Neuronal stem cell (in vitro differentiated cells): ENCODE measurements around the gene RIN3.

Source experiments
- DNase-seq: peaks from one replicate; pipeline ENCODE4 v3.0.0-alpha.2; 2013; ENCODE audit warnings: low spot score
- H2AFZ ChIP-seq: one replicate; pipeline ENCODE4 v1.6.1; 2013; ENCODE audit warnings: mild to moderate bottlenecking, low read length, inconsistent platforms
- H2AK5ac ChIP-seq: 2 replicates; pipeline ENCODE4 v1.6.1; 2013; ENCODE audit warnings: low read depth, mild to moderate bottlenecking, inconsistent platforms, low read length, moderate library complexity, mixed read lengths
- H2BK120ac ChIP-seq: 2 replicates; pipeline ENCODE4 v1.6.1; 2013; ENCODE audit warnings: low read depth, mild to moderate bottlenecking, inconsistent platforms, low read length, moderate library complexity, mixed read lengths
- H2BK12ac ChIP-seq: one replicate; pipeline ENCODE4 v1.6.1; 2013; ENCODE audit warnings: low read length, inconsistent platforms
- H2BK15ac ChIP-seq: 2 replicates; pipeline ENCODE4 v1.6.1; 2013; ENCODE audit warnings: mild to moderate bottlenecking, low read length, inconsistent platforms, mixed read lengths
- H2BK5ac ChIP-seq: one replicate; pipeline ENCODE4 v1.6.1; 2013; ENCODE audit warnings: inconsistent platforms, mild to moderate bottlenecking, low read length, moderate library complexity
- H3K14ac ChIP-seq: one replicate; pipeline ENCODE4 v1.6.1; 2013; ENCODE audit warnings: low read length, inconsistent platforms
- H3K18ac ChIP-seq: 2 replicates; pipeline ENCODE4 v1.6.1; 2013; ENCODE audit warnings: low read length, inconsistent platforms
- H3K23ac ChIP-seq: 2 replicates; pipeline ENCODE4 v1.6.1; 2013; ENCODE audit warnings: low read depth, mild to moderate bottlenecking, mixed read lengths, low read length, inconsistent platforms; ENCODE audit not compliant: poor library complexity
- H3K27ac ChIP-seq: replicated peaks from 3 replicates; pipeline ENCODE4 v1.5.1; 2013; ENCODE audit warnings: low read length, inconsistent platforms
- H3K27me3 ChIP-seq, 3 experiments: 2 replicates each; pipeline ENCODE4 v1.6.1; 2013; ENCODE audit warnings: low read length in 3 of 3, mild to moderate bottlenecking in 2 of 3, inconsistent platforms in 1 of 3, low read depth in 1 of 3, mixed read lengths in 1 of 3, moderate library complexity in 1 of 3; ENCODE audit not compliant: control insufficient read depth in 3 of 3, insufficient read depth in 3 of 3
- H3K36me3 ChIP-seq, 2 donors: replicated peaks in 1 of 2; 2 replicates each; pipeline ENCODE4 v1.6.1; 2013; ENCODE audit warnings: low read length in 2 of 2; ENCODE audit not compliant: control insufficient read depth in 2 of 2, insufficient read depth in 2 of 2
- H3K4ac ChIP-seq: 2 replicates; pipeline ENCODE4 v1.6.1; 2013; ENCODE audit warnings: inconsistent platforms, mild to moderate bottlenecking, low read length, moderate library complexity
- H3K4me1 ChIP-seq, 2 donors: 1 replicate in 1 of 2; 2 replicates in 1 of 2; pipeline ENCODE4 v1.6.1; 2013; ENCODE audit warnings: low read length in 2 of 2, low read depth in 1 of 2; ENCODE audit not compliant: control insufficient read depth in 2 of 2, insufficient read depth in 1 of 2
- H3K4me2 ChIP-seq: one replicate; pipeline ENCODE4 v1.6.1; 2013; ENCODE audit warnings: mild to moderate bottlenecking, low read length, inconsistent platforms; ENCODE audit not compliant: insufficient read depth, poor library complexity, severe bottlenecking
- H3K4me3 ChIP-seq, 2 donors: 2 replicates each; pipeline ENCODE4 v1.5.1; 2013; ENCODE audit warnings: low read length in 2 of 2, mild to moderate bottlenecking in 2 of 2, inconsistent platforms in 1 of 2, moderate library complexity in 1 of 2
- H3K79me1 ChIP-seq: one replicate; pipeline ENCODE4 v1.6.1; 2013; ENCODE audit warnings: low read depth, mild to moderate bottlenecking, inconsistent platforms, low read length, moderate library complexity
- H3K9ac ChIP-seq: one replicate; pipeline ENCODE4 v1.6.1; 2013; ENCODE audit warnings: mild to moderate bottlenecking, low read depth, low read length, inconsistent platforms; ENCODE audit not compliant: poor library complexity
- H3K9me3 ChIP-seq, 2 donors: replicated peaks in 1 of 2; 2 replicates each; pipeline versions ENCODE3 to v1.6.1; 2013; ENCODE audit warnings: low read length in 2 of 2, mild to moderate bottlenecking in 2 of 2, inconsistent platforms in 1 of 2, low read depth in 1 of 2, mixed read lengths in 1 of 2, moderate library complexity in 1 of 2; ENCODE audit not compliant: control insufficient read depth in 2 of 2, insufficient read depth in 1 of 2
- H4K8ac ChIP-seq: one replicate; pipeline ENCODE4 v1.6.1; 2013; ENCODE audit warnings: low read depth, mild to moderate bottlenecking, inconsistent platforms, low read length, moderate library complexity
- H4K91ac ChIP-seq: one replicate; pipeline ENCODE4 v1.6.1; 2013; ENCODE audit warnings: low read length, low read depth, mild to moderate bottlenecking, inconsistent platforms; ENCODE audit not compliant: poor library complexity
- WGBS, 2 donors: extraction: QIAGEN DNeasy Blood & Tissue Kit; methylation state at CpG; one replicate each; pipeline ENCODE4 v1.1.7; 2013; ENCODE audit warnings: missing lambda C conversion rate in 2 of 2, mixed read lengths in 1 of 2; ENCODE audit not compliant: insufficient read length in 2 of 2, insufficient replicate concordance in 1 of 2; ENCODE audit errors: extremely low coverage in 2 of 2; 5-methylcytosine and 5-hydroxymethylcytosine counted together

The RIN3 gene

GRCh38 chr14:92635896-92636295 lies 122.3 kb downstream of the RIN3 start:
- H2AK5ac ChIP-seq = no peak overlapping the region
- H2BK120ac ChIP-seq = no peak overlapping the region
- no peak overlapping the region for H3K27ac ChIP-seq
- no peak overlapping the region for H3K4me3 ChIP-seq
- H3K79me1 ChIP-seq = peaks cover 2% of the 10 kb centered on the region
- no peak for DNase-seq
- no peak overlapping the region for H3K9ac ChIP-seq
- H4K91ac ChIP-seq = no peak overlapping the region
- H3K4me1 ChIP-seq = peaks cover 6 to 7% of the 10 kb centered on the region in 2 donors
- no peaks in the 10 kb centered on the region for H3K9me3 ChIP-seq
- H3K4ac ChIP-seq = no peak overlapping the region
- H3K27me3 ChIP-seq = no peaks in the 10 kb centered on the region
- H3K36me3 ChIP-seq = no peaks in the 10 kb centered on the region
- no peak overlapping the region for H3K18ac ChIP-seq
- no peak overlapping the region for H3K4me2 ChIP-seq
- H2AFZ ChIP-seq = no peak overlapping the region
- no peak overlapping the region for H4K8ac ChIP-seq
- H3K23ac ChIP-seq = no peak overlapping the region
- no CpG with 5 or more reads among the region's 4 CpGs for WGBS, 2 donors
- no peak overlapping the region for H2BK5ac ChIP-seq
- no peak overlapping the region for H2BK12ac ChIP-seq
- no peak overlapping the region for H2BK15ac ChIP-seq
- no peak overlapping the region for H3K14ac ChIP-seq

- no peak overlapping the region for H3K4me3 ChIP-seq
- H2BK12ac ChIP-seq = no peak overlapping the region
- H3K4me1 ChIP-seq = peaks cover 6 to 7% of the 10 kb centered on the region in 2 donors
- H3K79me1 ChIP-seq = peaks cover 2% of the 10 kb centered on the region
- H3K27ac ChIP-seq = no peak overlapping the region
- H3K27me3 ChIP-seq = no peaks in the 10 kb centered on the region
- no peaks in the 10 kb centered on the region for H3K36me3 ChIP-seq
- H2BK5ac ChIP-seq = no peak overlapping the region
- no peak overlapping the region for H2AK5ac ChIP-seq
- WGBS, 2 donors = no CpG with 5 or more reads among the region's 7 CpGs
- no peak overlapping the region for H3K14ac ChIP-seq
- H3K18ac ChIP-seq = peak overlapping the region; percentile 27
- H3K9ac ChIP-seq = no peak overlapping the region
- H3K23ac ChIP-seq = no peak overlapping the region
- no peak overlapping the region for H4K91ac ChIP-seq
- no peaks in the 10 kb centered on the region for H3K9me3 ChIP-seq
- no peak overlapping the region for H2AFZ ChIP-seq
- H2BK120ac ChIP-seq = no peak overlapping the region
- no peak overlapping the region for H3K4me2 ChIP-seq
- DNase-seq = peak; percentile 33
- no peak overlapping the region for H2BK15ac ChIP-seq
- no peak overlapping the region for H3K4ac ChIP-seq
- H4K8ac ChIP-seq = no peak overlapping the region
Measured at GRCh38 chr14:92637228-92637627, 123.6 kb downstream of the RIN3 start.

- H4K91ac ChIP-seq = no peak overlapping the region
- H3K79me1 ChIP-seq = peaks cover 2% of the 10 kb centered on the region
- H4K8ac ChIP-seq = no peak overlapping the region
- H3K27ac ChIP-seq = no peak overlapping the region
- peak overlapping the region; percentile 12 for H2BK15ac ChIP-seq
- no peak overlapping the region for H3K14ac ChIP-seq
- H3K9ac ChIP-seq = no peak overlapping the region
- H2BK120ac ChIP-seq = peak overlapping the region; percentile 76
- H3K4me3 ChIP-seq = no peak overlapping the region
- DNase-seq = no peak
- no peaks in the 10 kb centered on the region for H3K9me3 ChIP-seq
- no peak overlapping the region for H3K4ac ChIP-seq
- no peaks in the 10 kb centered on the region for H3K27me3 ChIP-seq
- WGBS, 2 donors = no CpG with 5 or more reads among the region's 5 CpGs
- H3K4me2 ChIP-seq = no peak overlapping the region
- no peak overlapping the region for H2AK5ac ChIP-seq
- H2BK12ac ChIP-seq = no peak overlapping the region
- no peak overlapping the region for H2AFZ ChIP-seq
- H2BK5ac ChIP-seq = no peak overlapping the region
- H3K18ac ChIP-seq = no peak overlapping the region
- H3K23ac ChIP-seq = no peak overlapping the region
- H3K36me3 ChIP-seq = no peaks in the 10 kb centered on the region
- peaks cover 6 to 7% of the 10 kb centered on the region in 2 donors for H3K4me1 ChIP-seq
Measured at GRCh38 chr14:92637864-92638263, 124.3 kb downstream of the RIN3 start.

GRCh38 chr14:92638266-92638665 lies 124.7 kb downstream of the RIN3 start:
- DNase-seq = no peak
- H3K36me3 ChIP-seq = no peaks in the 10 kb centered on the region

More at GRCh38 chr14:92638266-92638665, 124.7 kb downstream of the RIN3 start:
- Histone ChIP-seq H3K9ac (no peak overlapping the region), H3K4me1 (peaks cover 6 to 7% of the 10 kb centered on the region in 2 donors), H2AK5ac (no peak overlapping the region), H3K27ac (no peak overlapping the region), H3K79me1 (peaks cover 2% of the 10 kb centered on the region), H3K4me3 (no peak overlapping the region), H3K4me2 (no peak overlapping the region), H4K91ac (no peak overlapping the region), H3K9me3 (no peaks in the 10 kb centered on the region), H2BK120ac (peak overlapping the region; percentile 76), H2BK12ac (no peak overlapping the region), H3K18ac (no peak overlapping the region), H2AFZ (no peak overlapping the region), H2BK5ac (no peak overlapping the region), H3K4ac (no peak overlapping the region), H2BK15ac (peak overlapping the region; percentile 12), H3K14ac (no peak overlapping the region), H3K27me3 (no peaks in the 10 kb centered on the region), H4K8ac (no peak overlapping the region), H3K23ac (no peak overlapping the region)
- no CpG with 5 or more reads among the region's 9 CpGs for WGBS, 2 donors
